ENCODE results near the gene F5. TPM values are rescaled to one million over a fixed set of nuclear protein-coding genes. Genes with fewer than 3 reads are reported as not detected.

The F5 gene
- total RNA-seq, 1 experiment from 2014 or later: 0.37 TPM

GRCh38 chr1:169499807-169500206, 86.5 kb downstream of the F5 start:
- POLR2A ChIA-PET: no interaction called here
- Histone ChIP-seq H3K36me3 (ENCODE audit: control insufficient read depth in 1 of 2, insufficient read depth in 2 of 2, low read length in 2 of 2) (no peaks in the 10 kb centered on the region), H3K4me3 (replicated peaks in 1 of 2; ENCODE audit: low read depth in 1 of 2, low read length in 2 of 2) (no peak overlapping the region)

DNA sequence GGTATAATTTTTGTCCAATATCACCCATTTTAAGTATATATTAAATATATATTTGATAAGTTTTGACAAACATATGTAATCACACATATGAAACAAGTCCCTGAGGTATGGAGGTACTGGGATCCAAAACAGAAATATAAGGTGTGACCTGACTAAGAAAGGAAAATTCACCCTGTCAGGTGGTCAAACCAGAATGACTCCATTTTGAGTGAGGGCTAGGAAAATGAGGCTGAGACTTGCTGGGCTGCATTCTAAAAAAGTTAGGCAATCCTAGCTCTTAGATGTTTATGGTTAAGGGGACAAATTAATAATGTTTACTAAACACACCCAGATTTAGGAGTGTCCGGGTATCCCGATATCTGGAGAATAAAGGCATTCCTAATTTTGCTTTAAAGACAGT, 89.0 kb downstream of the F5 start:
- DNase-seq (ENCODE audit: low read depth, low spot score) (no peak), ATAC-seq (no peak)
- Histone ChIP-seq H3K9me3 (ENCODE audit: control insufficient read depth in 1 of 2, insufficient read depth in 1 of 2, low read depth in 1 of 2, low read length in 2 of 2) (no peaks in the 10 kb centered on the region), H3K79me2 (ENCODE audit: insufficient read depth, low read length) (no peaks in the 10 kb centered on the region), H3K4me1 (ENCODE audit: control insufficient read depth in 1 of 2, insufficient read depth in 2 of 2, low read length in 2 of 2) (no peaks in the 10 kb centered on the region), H3K36me3 (ENCODE audit: control insufficient read depth in 1 of 2, insufficient read depth in 2 of 2, low read length in 2 of 2) (no peaks in the 10 kb centered on the region), H2AFZ (ENCODE audit: low read depth, low read length, poor library complexity, severe bottlenecking) (no peak overlapping the region), H3K9me2 (ENCODE audit: insufficient read depth) (no peaks in the 10 kb centered on the region), H3K4me3 (replicated peaks in 1 of 2; ENCODE audit: low read depth in 1 of 2, low read length in 2 of 2) (no peak overlapping the region), H4K20me1 (ENCODE audit: insufficient read depth) (no peaks in the 10 kb centered on the region), H3K27ac (ENCODE audit: low read depth, low read length) (no peak overlapping the region), H3K9ac (ENCODE audit: low read length) (no peak overlapping the region), H3K27me3 (ENCODE audit: insufficient read depth, low read length) (no peaks in the 10 kb centered on the region), H3K4me2 (ENCODE audit: low read length) (no peak overlapping the region)
- ChIA-PET RAD21 (ENCODE audit: low non-redundant PET in 1 of 2, low total read pairs in 2 of 2, uncharacterized antibody in 2 of 2, unreplicated experiment in 2 of 2) (no interaction called here), POLR2A (no interaction called here), CTCF (no interaction called here)
- intact Hi-C loops (cut with micrococcal nuclease): no loop called here
- BruUV-seq (replicated peaks): no TSS peak
- no peak for TF ChIP-seq ZNF274 (IDR thresholded peaks at IDR 0.05; ENCODE audit: low read depth, low read length)
- TF ChIP-seq CEBPB (IDR thresholded peaks at IDR 0.05; ENCODE audit: low read depth): no peak
- TF ChIP-seq ZBTB33 (IDR thresholded peaks at IDR 0.05; ENCODE audit: extremely low read depth, insufficient replicate concordance, low read length): no peak
- TF ChIP-seq FOSL1 (IDR thresholded peaks at IDR 0.05; ENCODE audit: low read depth): no peak
- TF ChIP-seq, protein P1, sequence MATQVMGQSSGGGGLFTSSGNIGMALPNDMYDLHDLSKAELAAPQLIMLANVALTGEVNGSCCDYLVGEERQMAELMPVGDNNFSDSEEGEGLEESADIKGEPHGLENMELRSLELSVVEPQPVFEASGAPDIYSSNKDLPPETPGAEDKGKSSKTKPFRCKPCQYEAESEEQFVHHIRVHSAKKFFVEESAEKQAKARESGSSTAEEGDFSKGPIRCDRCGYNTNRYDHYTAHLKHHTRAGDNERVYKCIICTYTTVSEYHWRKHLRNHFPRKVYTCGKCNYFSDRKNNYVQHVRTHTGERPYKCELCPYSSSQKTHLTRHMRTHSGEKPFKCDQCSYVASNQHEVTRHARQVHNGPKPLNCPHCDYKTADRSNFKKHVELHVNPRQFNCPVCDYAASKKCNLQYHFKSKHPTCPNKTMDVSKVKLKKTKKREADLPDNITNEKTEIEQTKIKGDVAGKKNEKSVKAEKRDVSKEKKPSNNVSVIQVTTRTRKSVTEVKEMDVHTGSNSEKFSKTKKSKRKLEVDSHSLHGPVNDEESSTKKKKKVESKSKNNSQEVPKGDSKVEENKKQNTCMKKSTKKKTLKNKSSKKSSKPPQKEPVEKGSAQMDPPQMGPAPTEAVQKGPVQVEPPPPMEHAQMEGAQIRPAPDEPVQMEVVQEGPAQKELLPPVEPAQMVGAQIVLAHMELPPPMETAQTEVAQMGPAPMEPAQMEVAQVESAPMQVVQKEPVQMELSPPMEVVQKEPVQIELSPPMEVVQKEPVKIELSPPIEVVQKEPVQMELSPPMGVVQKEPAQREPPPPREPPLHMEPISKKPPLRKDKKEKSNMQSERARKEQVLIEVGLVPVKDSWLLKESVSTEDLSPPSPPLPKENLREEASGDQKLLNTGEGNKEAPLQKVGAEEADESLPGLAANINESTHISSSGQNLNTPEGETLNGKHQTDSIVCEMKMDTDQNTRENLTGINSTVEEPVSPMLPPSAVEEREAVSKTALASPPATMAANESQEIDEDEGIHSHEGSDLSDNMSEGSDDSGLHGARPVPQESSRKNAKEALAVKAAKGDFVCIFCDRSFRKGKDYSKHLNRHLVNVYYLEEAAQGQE (IDR thresholded peaks at IDR 0.05; ENCODE audit: low read depth): no peak
- no peak for TF ChIP-seq POLR2A (IDR thresholded peaks at IDR 0.05; ENCODE audit: borderline replicate concordance, extremely low read depth, insufficient read depth, insufficient read length)
- TF ChIP-seq EZH2 (IDR thresholded peaks at IDR 0.05): no peak
- no peak for TF ChIP-seq POLR2AphosphoS5 (IDR thresholded peaks at IDR 0.05; ENCODE audit: low read depth, low read length)
- TF ChIP-seq, protein P2, sequence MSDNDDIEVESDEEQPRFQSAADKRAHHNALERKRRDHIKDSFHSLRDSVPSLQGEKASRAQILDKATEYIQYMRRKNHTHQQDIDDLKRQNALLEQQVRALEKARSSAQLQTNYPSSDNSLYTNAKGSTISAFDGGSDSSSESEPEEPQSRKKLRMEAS (IDR thresholded peaks at IDR 0.05): no peak
- TF ChIP-seq CBX3 (IDR thresholded peaks at IDR 0.05; ENCODE audit: low read depth): no peak
- TF ChIP-seq ZFX (IDR thresholded peaks at IDR 0.05): no peak
- TF ChIP-seq, protein P3, sequence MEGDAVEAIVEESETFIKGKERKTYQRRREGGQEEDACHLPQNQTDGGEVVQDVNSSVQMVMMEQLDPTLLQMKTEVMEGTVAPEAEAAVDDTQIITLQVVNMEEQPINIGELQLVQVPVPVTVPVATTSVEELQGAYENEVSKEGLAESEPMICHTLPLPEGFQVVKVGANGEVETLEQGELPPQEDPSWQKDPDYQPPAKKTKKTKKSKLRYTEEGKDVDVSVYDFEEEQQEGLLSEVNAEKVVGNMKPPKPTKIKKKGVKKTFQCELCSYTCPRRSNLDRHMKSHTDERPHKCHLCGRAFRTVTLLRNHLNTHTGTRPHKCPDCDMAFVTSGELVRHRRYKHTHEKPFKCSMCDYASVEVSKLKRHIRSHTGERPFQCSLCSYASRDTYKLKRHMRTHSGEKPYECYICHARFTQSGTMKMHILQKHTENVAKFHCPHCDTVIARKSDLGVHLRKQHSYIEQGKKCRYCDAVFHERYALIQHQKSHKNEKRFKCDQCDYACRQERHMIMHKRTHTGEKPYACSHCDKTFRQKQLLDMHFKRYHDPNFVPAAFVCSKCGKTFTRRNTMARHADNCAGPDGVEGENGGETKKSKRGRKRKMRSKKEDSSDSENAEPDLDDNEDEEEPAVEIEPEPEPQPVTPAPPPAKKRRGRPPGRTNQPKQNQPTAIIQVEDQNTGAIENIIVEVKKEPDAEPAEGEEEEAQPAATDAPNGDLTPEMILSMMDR (IDR thresholded peaks at IDR 0.05 in 2 of 3, conservative IDR thresholded peaks at IDR 0.05 in 1 of 3; ENCODE audit: borderline replicate concordance in 1 of 3, insufficient read depth in 1 of 3, low read depth in 2 of 3, low read length in 2 of 3): no peak
- no peak for TF ChIP-seq SRF (IDR thresholded peaks at IDR 0.05; ENCODE audit: low read depth)

More at GRCh38 chr1:169499807-169500206, 86.5 kb downstream of the F5 start:
- Histone ChIP-seq H2AFZ (ENCODE audit: low read depth, low read length, poor library complexity, severe bottlenecking) (no peak overlapping the region), H3K27me3 (ENCODE audit: insufficient read depth, low read length) (no peaks in the 10 kb centered on the region), H3K79me2 (ENCODE audit: insufficient read depth, low read length) (no peaks in the 10 kb centered on the region), H4K20me1 (ENCODE audit: insufficient read depth) (no peaks in the 10 kb centered on the region), H3K9me2 (ENCODE audit: insufficient read depth) (no peaks in the 10 kb centered on the region), H3K9ac (ENCODE audit: low read length) (no peak overlapping the region), H3K9me3 (ENCODE audit: control insufficient read depth in 1 of 2, insufficient read depth in 1 of 2, low read depth in 1 of 2, low read length in 2 of 2) (no peaks in the 10 kb centered on the region), H3K27ac (ENCODE audit: low read depth, low read length) (no peak overlapping the region), H3K4me2 (ENCODE audit: low read length) (no peak overlapping the region), H3K4me1 (ENCODE audit: control insufficient read depth in 1 of 2, insufficient read depth in 2 of 2, low read length in 2 of 2) (no peaks in the 10 kb centered on the region)
- DNase-seq (ENCODE audit: low read depth, low spot score) (no peak), ATAC-seq (no peak)
- no peak for TF ChIP-seq EZH2 (IDR thresholded peaks at IDR 0.05)
- no TSS peak for BruUV-seq (replicated peaks)
- CTCF ChIA-PET: no interaction called here
- RAD21 ChIA-PET (ENCODE audit: low non-redundant PET in 1 of 2, low total read pairs in 2 of 2, uncharacterized antibody in 2 of 2, unreplicated experiment in 2 of 2): no interaction called here
- intact Hi-C loops (cut with micrococcal nuclease): no loop called here
